ENCODE results near the gene TBX21. TPM values are rescaled to one million over a fixed set of nuclear protein-coding genes. Genes with fewer than 3 reads are reported as not detected.

Gene TBX21
- total RNA-seq, 2 donors from 2014 or later = not detected

GRCh38 chr17:47791025-47791424 is 58.0 kb downstream of the TBX21 start:
- no peak overlapping the region for H3K27ac ChIP-seq (ENCODE audit: low read depth, low read length)
- Mint-ChIP-seq H3K27me3 (ENCODE audit: insufficient read depth) (peaks cover 87% of the 10 kb centered on the region), H3K9me3 (no peaks in the 10 kb centered on the region), H3K4me1 (peaks cover 2% of the 10 kb centered on the region), H3K27ac (no peak overlapping the region), H3K36me3 (ENCODE audit: low read depth) (no peaks in the 10 kb centered on the region), H3K4me3 (no peak overlapping the region)
- 33% methylated on average over 1 of the region's 3 CpGs; no CpG with 5 or more reads in 1 of the 2 experiments for WGBS, 2 experiments (ENCODE audit: insufficient coverage in 1 of 2, insufficient read length in 1 of 2)
- no peaks in the 10 kb centered on the region for H3K9me3 ChIP-seq (ENCODE audit: control insufficient read depth, low read length)
- no peak overlapping the region for H3K4me3 ChIP-seq (ENCODE audit: low read length)
- no peak for TF ChIP-seq CTCF (conservative IDR thresholded peaks at IDR 0.05)
- H3K9ac ChIP-seq (ENCODE audit: extremely low read depth, low read length, poor library complexity, severe bottlenecking) = no peak overlapping the region
- H3K4me1 ChIP-seq (ENCODE audit: control insufficient read depth, insufficient read depth, low read length) = no peaks in the 10 kb centered on the region
- peaks cover 100% of the 10 kb centered on the region for H3K27me3 ChIP-seq (ENCODE audit: control insufficient read depth, insufficient read depth, low read length, poor library complexity, severe bottlenecking)
- peak; percentile 36 for DNase-seq
- H3K36me3 ChIP-seq (ENCODE audit: control insufficient read depth, insufficient read depth, low read length) = no peaks in the 10 kb centered on the region

- no peak for TF ChIP-seq CTCF (conservative IDR thresholded peaks at IDR 0.05)
- Histone ChIP-seq H3K9ac (ENCODE audit: extremely low read depth, low read length, poor library complexity, severe bottlenecking) (no peak overlapping the region), H3K4me3 (ENCODE audit: low read length) (no peak overlapping the region), H3K4me1 (ENCODE audit: control insufficient read depth, insufficient read depth, low read length) (no peaks in the 10 kb centered on the region), H3K9me3 (ENCODE audit: control insufficient read depth, low read length) (no peaks in the 10 kb centered on the region), H3K27ac (ENCODE audit: low read depth, low read length) (no peak overlapping the region), H3K36me3 (ENCODE audit: control insufficient read depth, insufficient read depth, low read length) (no peaks in the 10 kb centered on the region), H3K27me3 (ENCODE audit: control insufficient read depth, insufficient read depth, low read length, poor library complexity, severe bottlenecking) (peaks cover 86% of the 10 kb centered on the region)
- H3K4me1 Mint-ChIP-seq = peaks cover 2% of the 10 kb centered on the region
- H3K36me3 Mint-ChIP-seq (ENCODE audit: low read depth) = no peaks in the 10 kb centered on the region
- DNase-seq = no peak
- H3K27me3 Mint-ChIP-seq (ENCODE audit: insufficient read depth) = peaks cover 79% of the 10 kb centered on the region
- WGBS, 2 experiments (ENCODE audit: insufficient coverage in 1 of 2, insufficient read length in 1 of 2) = 67% methylated on average over 1 of the region's 1 CpG; no CpG with 5 or more reads in 1 of the 2 experiments
- no peaks in the 10 kb centered on the region for H3K9me3 Mint-ChIP-seq
- H3K4me3 Mint-ChIP-seq = no peak overlapping the region
- no peak overlapping the region for H3K27ac Mint-ChIP-seq
Measured at GRCh38 chr17:47792457-47792856, 59.4 kb downstream of the TBX21 start.

- Mint-ChIP-seq H3K9me3 (no peaks in the 10 kb centered on the region), H3K36me3 (ENCODE audit: low read depth) (no peaks in the 10 kb centered on the region), H3K4me3 (no peak overlapping the region), H3K4me1 (peaks cover 2% of the 10 kb centered on the region), H3K27ac (no peak overlapping the region), H3K27me3 (ENCODE audit: insufficient read depth) (peaks cover 74% of the 10 kb centered on the region)
- no peak overlapping the region for H3K4me3 ChIP-seq (ENCODE audit: low read length)
- no peak overlapping the region for H3K27ac ChIP-seq (ENCODE audit: low read depth, low read length)
- WGBS, 2 experiments (ENCODE audit: insufficient coverage in 1 of 2, insufficient read length in 1 of 2) = 70 to 80% methylated on average over 2 to 6 of the region's 6 CpGs
- H3K27me3 ChIP-seq (ENCODE audit: control insufficient read depth, insufficient read depth, low read length, poor library complexity, severe bottlenecking) = peaks cover 81% of the 10 kb centered on the region
- TF ChIP-seq CTCF (conservative IDR thresholded peaks at IDR 0.05) = no peak
- no peaks in the 10 kb centered on the region for H3K4me1 ChIP-seq (ENCODE audit: control insufficient read depth, insufficient read depth, low read length)
- no peaks in the 10 kb centered on the region for H3K9me3 ChIP-seq (ENCODE audit: control insufficient read depth, low read length)
- H3K36me3 ChIP-seq (ENCODE audit: control insufficient read depth, insufficient read depth, low read length) = no peaks in the 10 kb centered on the region
- DNase-seq = no peak
- no peak overlapping the region for H3K9ac ChIP-seq (ENCODE audit: extremely low read depth, low read length, poor library complexity, severe bottlenecking)
Measured at GRCh38 chr17:47792979-47793378, 59.9 kb downstream of the TBX21 start.

Other genes with a start within 250 kb of the TBX21 start
- 100 to 1,000 TPM; 178 to 194 TPM for gene NPEPPS, start 202.1 kb upstream of the TBX21 start, total RNA-seq
- 100 to 1,000 TPM; 452 to 500 TPM for gene KPNB1, start 83.3 kb upstream of the TBX21 start, total RNA-seq
- 10 to 100 TPM; 14.5 to 22.9 TPM for gene TBKBP1, start 39.1 kb upstream of the TBX21 start, total RNA-seq
- 10 to 100 TPM; 11.4 to 15.5 TPM for gene OSBPL7, start 88.6 kb downstream of the TBX21 start, total RNA-seq
- 10 to 100 TPM; 56.3 to 65.3 TPM for gene MRPL10, start 98.3 kb downstream of the TBX21 start, total RNA-seq
- under 1 TPM; 0.73 to 0.82 TPM for gene LRRC46, start 98.4 kb downstream of the TBX21 start, total RNA-seq
- 10 to 100 TPM; 54.5 to 71.9 TPM for gene SCRN2, start 108.0 kb downstream of the TBX21 start, total RNA-seq
- 1 to 10 TPM; 3.1 to 3.7 TPM for gene SP6, start 117.9 kb downstream of the TBX21 start, total RNA-seq
- gene SP2, start 163.0 kb downstream of the TBX21 start, total RNA-seq = 10 to 100 TPM; 12.8 to 13.4 TPM
- 10 to 100 TPM in 1 of 2 donors, 1 to 10 TPM in 1; 8.5 to 10.4 TPM for gene PNPO, start 208.3 kb downstream of the TBX21 start, total RNA-seq
- gene PRR15L, start 224.6 kb downstream of the TBX21 start, total RNA-seq = under 1 TPM; 0.57 to 0.60 TPM
- 100 to 1,000 TPM; 171 to 198 TPM for gene CDK5RAP3, start 237.9 kb downstream of the TBX21 start, total RNA-seq

All from endodermal cell (in vitro differentiated cells).